AG09319 (cell line): ENCODE results near the gene MATN3.

Experiments used
- DNase-seq: peaks from one replicate; pipeline ENCODE4 v3.0.0-alpha.2; 2010; ENCODE audit warnings: low read depth; ENCODE audit errors: extremely low read depth
- TF ChIP-seq, protein P1 (sequence below): IDR thresholded peaks from 2 replicates; pipeline ENCODE4 v1.5.1; 2011; ENCODE audit warnings: low read depth, mild to moderate bottlenecking, inconsistent platforms, low read length, moderate library complexity

MATN3 gene

DNA sequence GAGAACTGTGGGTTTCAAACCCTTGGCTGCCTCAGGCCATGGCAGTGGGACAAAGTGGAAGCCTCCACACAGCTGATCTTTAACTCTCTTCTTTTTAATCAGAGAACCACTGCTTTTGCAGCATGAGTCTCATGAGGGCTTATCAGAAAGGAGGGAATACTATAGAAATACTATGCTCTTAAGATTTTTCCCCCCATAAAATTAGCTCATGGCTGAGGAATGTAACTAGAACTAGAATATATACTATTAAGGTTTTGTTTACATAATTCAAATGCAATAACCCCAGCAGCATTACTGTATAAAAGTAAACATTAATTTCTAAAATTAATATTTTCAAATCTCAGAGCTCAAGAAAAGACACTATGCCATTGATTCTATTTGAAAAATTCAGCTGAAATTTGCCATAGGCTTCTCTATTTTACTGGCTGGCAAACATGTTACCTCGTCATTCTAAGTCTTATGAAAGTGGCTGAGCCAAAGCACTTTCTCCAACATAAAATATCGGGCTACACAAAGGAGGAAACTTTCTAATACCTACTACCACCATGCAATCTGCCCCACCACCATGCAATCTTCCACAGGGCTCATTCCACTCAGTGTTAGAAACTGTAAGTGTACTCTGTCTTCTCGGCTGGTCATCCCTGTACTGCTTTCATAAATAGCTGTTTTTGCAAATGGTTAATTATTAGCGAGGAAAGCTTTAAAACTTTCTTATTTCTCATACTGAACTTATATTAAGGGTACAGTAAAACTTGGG, 65.1 kb downstream of the MATN3 start:
- DNase-seq, result no peak
- TF ChIP-seq, protein P1, sequence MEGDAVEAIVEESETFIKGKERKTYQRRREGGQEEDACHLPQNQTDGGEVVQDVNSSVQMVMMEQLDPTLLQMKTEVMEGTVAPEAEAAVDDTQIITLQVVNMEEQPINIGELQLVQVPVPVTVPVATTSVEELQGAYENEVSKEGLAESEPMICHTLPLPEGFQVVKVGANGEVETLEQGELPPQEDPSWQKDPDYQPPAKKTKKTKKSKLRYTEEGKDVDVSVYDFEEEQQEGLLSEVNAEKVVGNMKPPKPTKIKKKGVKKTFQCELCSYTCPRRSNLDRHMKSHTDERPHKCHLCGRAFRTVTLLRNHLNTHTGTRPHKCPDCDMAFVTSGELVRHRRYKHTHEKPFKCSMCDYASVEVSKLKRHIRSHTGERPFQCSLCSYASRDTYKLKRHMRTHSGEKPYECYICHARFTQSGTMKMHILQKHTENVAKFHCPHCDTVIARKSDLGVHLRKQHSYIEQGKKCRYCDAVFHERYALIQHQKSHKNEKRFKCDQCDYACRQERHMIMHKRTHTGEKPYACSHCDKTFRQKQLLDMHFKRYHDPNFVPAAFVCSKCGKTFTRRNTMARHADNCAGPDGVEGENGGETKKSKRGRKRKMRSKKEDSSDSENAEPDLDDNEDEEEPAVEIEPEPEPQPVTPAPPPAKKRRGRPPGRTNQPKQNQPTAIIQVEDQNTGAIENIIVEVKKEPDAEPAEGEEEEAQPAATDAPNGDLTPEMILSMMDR, result no peak

DNA sequence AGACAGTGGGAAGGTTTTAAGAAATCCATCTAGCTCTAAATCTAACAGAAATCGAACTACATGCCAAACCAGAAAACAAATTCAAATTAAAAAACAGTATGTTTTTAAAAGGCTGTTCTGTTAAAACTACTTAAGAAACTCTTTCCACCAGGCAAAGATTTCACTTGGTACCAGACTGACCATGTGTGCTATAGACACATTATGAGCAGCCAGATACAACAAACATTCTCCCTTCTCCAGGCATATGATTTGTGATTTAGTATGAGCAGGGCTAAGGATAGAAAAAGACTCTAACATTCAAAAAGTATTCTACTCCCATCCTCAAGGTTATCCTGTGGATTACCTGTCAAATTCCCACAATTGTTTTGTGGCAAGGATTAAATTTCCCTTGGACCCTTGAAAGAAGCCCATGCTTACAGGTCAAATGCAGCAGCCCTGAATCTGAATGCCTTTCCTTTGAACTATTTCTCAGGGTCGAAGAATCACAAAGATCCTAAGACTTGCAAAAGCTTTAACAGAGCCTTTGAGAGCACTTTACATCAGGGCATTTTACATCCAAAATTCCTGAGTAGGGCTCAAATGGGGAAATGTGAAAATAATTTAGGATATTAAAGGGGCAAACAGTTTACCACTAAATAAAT, 68.1 kb downstream of the MATN3 start:
- DNase-seq, result no peak
- TF ChIP-seq, protein P1, result no peak

DNA sequence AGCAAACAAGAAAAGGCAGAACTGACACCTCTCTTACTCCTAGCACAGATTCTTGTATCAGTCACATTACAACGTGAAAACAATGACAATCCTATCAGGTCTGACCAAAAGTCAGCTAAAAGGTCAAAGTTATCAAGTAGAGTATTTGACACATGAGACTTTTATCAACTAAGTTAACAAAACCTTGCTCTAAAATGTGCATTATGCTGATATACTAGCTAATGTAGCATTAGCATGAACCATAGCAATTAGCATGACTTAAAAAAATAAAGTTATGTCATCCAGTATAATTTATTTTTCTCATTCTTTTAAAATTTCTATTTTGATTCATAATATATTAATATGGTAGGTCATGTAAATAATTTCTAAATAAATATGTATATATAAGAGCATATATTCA, 69.3 kb downstream of the MATN3 start:
- TF ChIP-seq, protein P1, result no peak
- no peak for DNase-seq

DNA sequence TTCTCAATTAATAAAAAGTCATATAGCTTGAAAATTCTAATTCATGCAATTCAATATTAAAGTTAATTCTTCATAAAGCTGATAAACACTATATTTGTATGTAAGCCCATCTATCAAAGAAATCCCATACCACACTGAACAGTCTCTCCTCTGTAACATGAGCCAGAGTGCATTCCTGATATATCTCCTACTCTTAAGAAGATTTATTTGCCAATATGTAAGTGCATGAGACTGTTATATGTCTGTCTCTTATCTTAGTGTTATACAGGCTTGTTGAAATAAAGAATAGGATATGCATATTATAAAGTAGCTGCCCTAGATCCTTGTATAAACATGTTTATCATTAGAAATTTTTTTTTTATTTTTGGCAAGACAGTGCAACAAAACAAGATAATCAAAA, 70.3 kb downstream of the MATN3 start:
- no peak for DNase-seq
- TF ChIP-seq, protein P1, result no peak
